ENCODE data around the gene ATXN7.

ATXN7 gene

DNA sequence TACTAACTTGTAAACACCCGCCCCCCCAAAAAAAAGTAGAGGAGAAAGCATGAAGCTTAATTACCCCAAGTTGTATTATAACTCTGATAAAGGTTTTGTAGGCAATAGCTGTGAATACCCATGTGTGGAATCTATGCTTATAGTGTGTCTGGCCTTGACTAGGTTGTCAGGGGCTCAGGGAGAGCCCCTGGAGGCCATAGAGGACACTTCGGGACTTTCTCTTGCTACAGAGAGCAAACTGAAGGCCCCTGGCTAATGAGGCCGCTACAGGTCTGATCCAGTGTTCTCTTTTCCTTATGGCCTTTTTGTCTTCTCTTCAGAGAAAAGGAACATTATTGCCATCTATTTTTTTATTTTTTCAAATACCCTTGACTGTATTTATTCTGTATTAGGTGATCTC is 67.6 kb downstream of the ATXN7 start:
- no peak for TF ChIP-seq POLR2AphosphoS5 (IDR thresholded peaks at IDR 0.05; ENCODE audit: low read depth, low read length)
- TF ChIP-seq TAF1 (IDR thresholded peaks at IDR 0.05; ENCODE audit: borderline replicate concordance, insufficient read depth, low read length), result no peak
- TF ChIP-seq FOXP2 (optimal IDR thresholded peaks at IDR 0.05; ENCODE audit: borderline replicate concordance, extremely low read depth, extremely low read length, insufficient read depth), result no peak
- TF ChIP-seq, protein P1, sequence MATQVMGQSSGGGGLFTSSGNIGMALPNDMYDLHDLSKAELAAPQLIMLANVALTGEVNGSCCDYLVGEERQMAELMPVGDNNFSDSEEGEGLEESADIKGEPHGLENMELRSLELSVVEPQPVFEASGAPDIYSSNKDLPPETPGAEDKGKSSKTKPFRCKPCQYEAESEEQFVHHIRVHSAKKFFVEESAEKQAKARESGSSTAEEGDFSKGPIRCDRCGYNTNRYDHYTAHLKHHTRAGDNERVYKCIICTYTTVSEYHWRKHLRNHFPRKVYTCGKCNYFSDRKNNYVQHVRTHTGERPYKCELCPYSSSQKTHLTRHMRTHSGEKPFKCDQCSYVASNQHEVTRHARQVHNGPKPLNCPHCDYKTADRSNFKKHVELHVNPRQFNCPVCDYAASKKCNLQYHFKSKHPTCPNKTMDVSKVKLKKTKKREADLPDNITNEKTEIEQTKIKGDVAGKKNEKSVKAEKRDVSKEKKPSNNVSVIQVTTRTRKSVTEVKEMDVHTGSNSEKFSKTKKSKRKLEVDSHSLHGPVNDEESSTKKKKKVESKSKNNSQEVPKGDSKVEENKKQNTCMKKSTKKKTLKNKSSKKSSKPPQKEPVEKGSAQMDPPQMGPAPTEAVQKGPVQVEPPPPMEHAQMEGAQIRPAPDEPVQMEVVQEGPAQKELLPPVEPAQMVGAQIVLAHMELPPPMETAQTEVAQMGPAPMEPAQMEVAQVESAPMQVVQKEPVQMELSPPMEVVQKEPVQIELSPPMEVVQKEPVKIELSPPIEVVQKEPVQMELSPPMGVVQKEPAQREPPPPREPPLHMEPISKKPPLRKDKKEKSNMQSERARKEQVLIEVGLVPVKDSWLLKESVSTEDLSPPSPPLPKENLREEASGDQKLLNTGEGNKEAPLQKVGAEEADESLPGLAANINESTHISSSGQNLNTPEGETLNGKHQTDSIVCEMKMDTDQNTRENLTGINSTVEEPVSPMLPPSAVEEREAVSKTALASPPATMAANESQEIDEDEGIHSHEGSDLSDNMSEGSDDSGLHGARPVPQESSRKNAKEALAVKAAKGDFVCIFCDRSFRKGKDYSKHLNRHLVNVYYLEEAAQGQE (IDR thresholded peaks at IDR 0.05; ENCODE audit: insufficient read depth in 1 of 2, low read depth in 2 of 2, low read length in 2 of 2), result no peak
- no peak for TF ChIP-seq SIN3A (IDR thresholded peaks at IDR 0.05; ENCODE audit: borderline replicate concordance, insufficient read depth, low read length)

DNA sequence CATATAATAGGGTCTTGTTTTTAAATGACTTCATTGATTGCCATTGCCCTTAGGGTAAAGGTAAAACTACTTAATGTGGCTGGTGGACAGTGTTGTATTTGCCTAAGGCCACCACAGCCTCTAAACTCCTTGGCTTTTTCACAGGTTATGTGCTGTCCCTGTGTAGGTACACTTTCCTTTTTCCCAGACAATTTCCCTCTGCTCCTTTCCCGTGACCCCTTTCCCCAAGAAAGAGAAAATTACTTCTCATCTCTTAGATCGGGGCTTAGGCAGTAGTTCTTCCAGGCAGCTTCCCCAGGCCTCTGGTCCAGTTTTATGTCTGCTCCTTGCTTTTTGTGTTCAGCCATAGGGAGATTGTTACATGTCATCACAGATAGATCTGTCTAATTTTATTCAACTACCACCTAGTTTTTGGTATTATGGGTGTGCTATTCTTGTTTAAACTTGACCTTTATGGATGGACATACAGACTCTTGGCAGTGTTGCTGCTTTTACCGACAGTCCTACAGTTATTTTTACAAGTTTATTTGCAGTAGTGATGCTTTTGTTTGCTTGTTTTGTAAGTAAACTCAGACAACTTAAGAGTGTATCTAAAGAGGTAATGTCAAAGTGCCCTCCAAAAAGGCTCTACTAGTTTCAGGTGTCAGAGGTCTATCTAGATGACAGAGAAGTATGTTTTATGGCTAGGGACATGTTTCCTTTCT is 69.0 kb downstream of the ATXN7 start:
- no peak for TF ChIP-seq TAF1 (IDR thresholded peaks at IDR 0.05; ENCODE audit: borderline replicate concordance, insufficient read depth, low read length)
- no peak for TF ChIP-seq SIN3A (IDR thresholded peaks at IDR 0.05; ENCODE audit: borderline replicate concordance, insufficient read depth, low read length)
- no peak for TF ChIP-seq POLR2AphosphoS5 (IDR thresholded peaks at IDR 0.05; ENCODE audit: low read depth, low read length)
- TF ChIP-seq FOXP2 (optimal IDR thresholded peaks at IDR 0.05; ENCODE audit: borderline replicate concordance, extremely low read depth, extremely low read length, insufficient read depth), result no peak
- TF ChIP-seq, protein P1 (IDR thresholded peaks at IDR 0.05; ENCODE audit: insufficient read depth in 1 of 2, low read depth in 2 of 2, low read length in 2 of 2), result no peak

DNA sequence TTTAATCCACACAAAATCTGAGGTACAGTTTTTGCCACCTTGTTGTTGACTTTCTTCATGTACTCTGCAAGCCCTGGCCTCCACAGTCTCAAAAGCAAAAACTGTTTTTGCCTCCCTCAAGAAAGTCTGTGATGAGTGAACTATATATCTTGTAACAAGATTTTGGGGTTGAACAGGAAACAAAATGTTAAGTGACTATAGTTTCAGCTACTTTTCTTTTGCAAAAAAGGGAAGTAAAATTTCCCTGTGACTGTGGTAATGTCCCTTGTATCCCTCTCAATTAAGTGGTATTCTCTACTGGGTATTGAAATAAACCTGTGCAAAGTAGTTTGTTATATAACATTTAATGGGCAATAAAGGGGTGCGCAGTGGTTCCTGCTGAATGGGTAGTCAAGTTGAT is 69.8 kb downstream of the ATXN7 start:
- no peak for TF ChIP-seq TAF1 (IDR thresholded peaks at IDR 0.05; ENCODE audit: borderline replicate concordance, insufficient read depth, low read length)
- TF ChIP-seq SIN3A (IDR thresholded peaks at IDR 0.05; ENCODE audit: borderline replicate concordance, insufficient read depth, low read length), result no peak
- no peak for TF ChIP-seq POLR2AphosphoS5 (IDR thresholded peaks at IDR 0.05; ENCODE audit: low read depth, low read length)
- no peak for TF ChIP-seq FOXP2 (optimal IDR thresholded peaks at IDR 0.05; ENCODE audit: borderline replicate concordance, extremely low read depth, extremely low read length, insufficient read depth)
- TF ChIP-seq, protein P1 (IDR thresholded peaks at IDR 0.05; ENCODE audit: insufficient read depth in 1 of 2, low read depth in 2 of 2, low read length in 2 of 2), result no peak

DNA sequence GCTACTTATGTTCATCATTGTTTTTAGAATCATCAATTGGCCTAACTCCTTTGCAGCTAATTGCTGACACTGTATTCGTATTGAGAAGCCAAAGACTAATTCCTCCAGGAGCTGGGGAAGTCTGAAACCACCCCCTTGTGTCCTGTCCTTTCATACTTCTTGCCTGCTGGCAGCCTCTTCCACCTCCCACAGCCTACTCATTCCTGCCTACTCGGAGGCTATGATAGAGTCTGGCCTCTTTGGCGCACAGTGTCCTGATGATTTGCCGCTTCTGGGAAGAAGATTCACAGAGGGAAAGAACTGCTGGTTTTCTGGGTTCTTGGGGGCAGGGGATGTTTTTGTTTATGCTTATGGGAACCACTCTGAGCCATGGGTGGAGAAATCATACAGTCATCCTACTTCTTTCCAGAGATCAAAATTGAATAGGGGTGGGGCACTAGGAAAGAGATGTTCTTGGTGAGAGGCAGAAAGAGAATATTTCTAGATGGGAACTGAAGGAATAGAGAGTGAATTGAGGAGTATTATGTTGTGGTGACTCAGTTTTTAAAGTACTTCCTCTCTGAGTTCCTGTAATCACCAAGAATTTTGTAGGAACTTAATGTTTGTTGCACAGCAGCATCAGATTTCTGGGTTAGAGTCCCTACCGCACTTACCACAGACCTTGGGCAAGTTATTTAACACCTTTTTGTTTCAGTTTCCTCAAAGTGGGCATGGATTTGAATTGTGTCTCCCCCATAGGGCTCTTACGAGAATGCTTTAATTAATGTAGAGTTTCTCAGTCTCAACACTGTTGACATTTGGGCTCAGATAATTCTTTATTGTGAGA is 70.6 kb downstream of the ATXN7 start:
- TF ChIP-seq TAF1 (IDR thresholded peaks at IDR 0.05; ENCODE audit: borderline replicate concordance, insufficient read depth, low read length) (no peak), POLR2AphosphoS5 (IDR thresholded peaks at IDR 0.05; ENCODE audit: low read depth, low read length) (no peak), SIN3A (IDR thresholded peaks at IDR 0.05; ENCODE audit: borderline replicate concordance, insufficient read depth, low read length) (no peak), FOXP2 (optimal IDR thresholded peaks at IDR 0.05; ENCODE audit: borderline replicate concordance, extremely low read depth, extremely low read length, insufficient read depth) (no peak)
- TF ChIP-seq, protein P1 (IDR thresholded peaks at IDR 0.05; ENCODE audit: insufficient read depth in 1 of 2, low read depth in 2 of 2, low read length in 2 of 2), result no peak

Data from PFSK-1 (cell line).